Sigmoid colon (tissue), 7 donors: ENCODE results near the gene TMEM9. TPM values are rescaled to one million over a fixed set of nuclear protein-coding genes. Genes with fewer than 3 reads are reported as not detected.

Experiments
- DNase-seq: peaks from one replicate; pipeline ENCODE4 v3.0.0-alpha.2; 2019
- H3K27ac ChIP-seq, 4 donors: fragments of 200-600 bp; sonication (generic); one replicate each; pipeline ENCODE4 v1.5.1; 2016 to 2019; ENCODE audit warnings: mild to moderate bottlenecking in 1 of 4
- H3K27me3 ChIP-seq, 3 donors: fragments of 200-600 bp; sonication (generic); one replicate each; pipeline ENCODE4 v1.5.1; 2019; ENCODE audit warnings: mild to moderate bottlenecking in 1 of 3
- H3K36me3 ChIP-seq, 4 donors: fragments of 200-600 bp; sonication (generic); one replicate each; pipeline ENCODE4 v1.5.1; 2016 to 2019
- H3K4me1 ChIP-seq, 4 donors: fragments of 200-600 bp; sonication (generic); one replicate each; pipeline ENCODE4 v1.5.1; 2017 to 2019
- H3K4me3 ChIP-seq, 4 donors: fragments of 200-600 bp; sonication (generic); one replicate each; pipeline ENCODE4 v1.5.1; 2017 to 2019; ENCODE audit warnings: mild to moderate bottlenecking in 2 of 4, moderate library complexity in 1 of 4
- H3K9me3 ChIP-seq, 4 donors: fragments of 200-600 bp in 3 of 4; sonication (generic) in 3 of 4; one replicate each; pipeline versions ENCODE4 v1.5.1 to v1.6.1; 2013 to 2019
- EP300 ChIP-seq, 4 donors: sonication (generic); formaldehyde crosslinking; IDR thresholded peaks; one replicate each; pipeline ENCODE4 v1.6.1; 2017; ENCODE audit warnings: antibody characterized with exemption in 4 of 4
- POLR2A ChIP-seq, 2 donors: fragments of 450-650 bp; IDR thresholded peaks; one replicate each; pipeline ENCODE4 v1.6.1; 2016; ENCODE audit warnings: antibody characterized with exemption in 2 of 2, mild to moderate bottlenecking in 2 of 2, moderate library complexity in 2 of 2
- POLR2AphosphoS5 ChIP-seq, 4 donors: sonication (generic); formaldehyde crosslinking; IDR thresholded peaks; one replicate each; pipeline ENCODE4 v1.6.1; 2017; ENCODE audit warnings: antibody characterized with exemption in 4 of 4
- WGBS, 2 donors: extraction: QIAGEN DNeasy Blood & Tissue Kit; methylation state at CpG; one replicate each; pipeline ENCODE4 v1.1.7; 2013; 5-methylcytosine and 5-hydroxymethylcytosine counted together
- intact Hi-C: fragments of 100-400 bp; cut with DNase I; formaldehyde crosslinking; loops from one replicate; pipeline ENCODE4 v1.15.1; 2023
- polyA plus RNA-seq, 3 donors: library from polyadenylated mRNA; stranded (reverse); fragments of 200-250 nt; gene quantifications; one replicate each; pipeline ENCODE4 v1.2.3, GENCODE V29; 2013
- total RNA-seq, 4 donors: library from RNA; depleted of rRNA; stranded (reverse); fragments of >200 nt; gene quantifications; one replicate each; pipeline ENCODE4 v1.1.0, GENCODE V29; 2016
- TF ChIP-seq, protein P1 (sequence below), 4 experiments: fragments of 450-650 bp in 3 of 4; fragments of 200-600 bp in 1 of 4; IDR thresholded peaks; one replicate each; pipeline ENCODE4 v1.5.1; 2016 to 2019; ENCODE audit warnings: antibody characterized with exemption in 4 of 4, mild to moderate bottlenecking in 3 of 4, moderate library complexity in 2 of 4
- donor health status: healthy with polysubstance abuse.
- donor health status: Bipolar disorder and iron deficiency.
- donor health status: healthy.

Gene TMEM9
- total and polyA plus RNA-seq, 7 donors = 12.9 to 78.3 (median 56.2) TPM

DNA sequence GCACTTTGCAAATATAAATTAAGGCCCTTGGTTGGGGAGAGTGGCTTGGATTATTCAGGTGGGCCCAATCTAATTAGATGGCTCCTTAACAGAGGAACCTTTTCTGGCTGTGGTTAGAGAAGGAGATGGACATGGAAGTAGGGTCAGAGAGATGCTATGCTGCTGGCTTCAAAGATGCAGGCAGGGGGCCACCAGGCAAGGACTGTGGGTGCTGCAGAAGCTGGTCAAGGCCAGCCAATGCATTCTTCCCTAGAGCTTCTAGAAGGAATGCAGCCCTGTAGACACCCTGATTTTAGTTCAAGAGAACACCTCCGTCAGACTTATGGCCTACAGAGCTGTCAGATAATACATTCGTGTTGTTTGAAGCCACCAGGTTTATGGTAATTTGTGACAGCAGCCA lies 3.7 kb upstream of the TMEM9 start:
- WGBS, 2 donors = 89 to 93% methylated on average over 2 of the region's 2 CpGs
- TF ChIP-seq EP300 (IDR thresholded peaks at IDR 0.05) = no peak
- TF ChIP-seq, protein P1, sequence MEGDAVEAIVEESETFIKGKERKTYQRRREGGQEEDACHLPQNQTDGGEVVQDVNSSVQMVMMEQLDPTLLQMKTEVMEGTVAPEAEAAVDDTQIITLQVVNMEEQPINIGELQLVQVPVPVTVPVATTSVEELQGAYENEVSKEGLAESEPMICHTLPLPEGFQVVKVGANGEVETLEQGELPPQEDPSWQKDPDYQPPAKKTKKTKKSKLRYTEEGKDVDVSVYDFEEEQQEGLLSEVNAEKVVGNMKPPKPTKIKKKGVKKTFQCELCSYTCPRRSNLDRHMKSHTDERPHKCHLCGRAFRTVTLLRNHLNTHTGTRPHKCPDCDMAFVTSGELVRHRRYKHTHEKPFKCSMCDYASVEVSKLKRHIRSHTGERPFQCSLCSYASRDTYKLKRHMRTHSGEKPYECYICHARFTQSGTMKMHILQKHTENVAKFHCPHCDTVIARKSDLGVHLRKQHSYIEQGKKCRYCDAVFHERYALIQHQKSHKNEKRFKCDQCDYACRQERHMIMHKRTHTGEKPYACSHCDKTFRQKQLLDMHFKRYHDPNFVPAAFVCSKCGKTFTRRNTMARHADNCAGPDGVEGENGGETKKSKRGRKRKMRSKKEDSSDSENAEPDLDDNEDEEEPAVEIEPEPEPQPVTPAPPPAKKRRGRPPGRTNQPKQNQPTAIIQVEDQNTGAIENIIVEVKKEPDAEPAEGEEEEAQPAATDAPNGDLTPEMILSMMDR (IDR thresholded peaks at IDR 0.05) = no peak
- TF ChIP-seq POLR2AphosphoS5 (IDR thresholded peaks at IDR 0.05) = no peak
- TF ChIP-seq POLR2A (IDR thresholded peaks at IDR 0.05) = no peak
- intact Hi-C loops = no loop called here

GRCh38 chr1:201156819-201157218 lies 2.5 kb upstream of the TMEM9 start:
- no peaks in the 10 kb centered on the region for H3K9me3 ChIP-seq
- peaks cover 0 to 20% (median 13%) of the 10 kb centered on the region in 4 donors for H3K4me1 ChIP-seq
- DNase-seq = no peak
- H3K27ac ChIP-seq = no peak overlapping the region
- H3K27me3 ChIP-seq = no peaks in the 10 kb centered on the region
- intact Hi-C loops = no loop called here
- no peak overlapping the region for H3K4me3 ChIP-seq
- H3K36me3 ChIP-seq = peaks cover 0 to under 1% (median under 1%) of the 10 kb centered on the region in 4 donors
- TF ChIP-seq POLR2AphosphoS5 (IDR thresholded peaks at IDR 0.05) = no peak
- no peak for TF ChIP-seq POLR2A (IDR thresholded peaks at IDR 0.05)
- TF ChIP-seq, protein P1 (IDR thresholded peaks at IDR 0.05) = no peak
- TF ChIP-seq EP300 (IDR thresholded peaks at IDR 0.05) = no peak

More for the DNA sequence above, 3.7 kb upstream of the TMEM9 start:
- Histone ChIP-seq H3K27me3 (no peaks in the 10 kb centered on the region), H3K4me1 (peaks cover 0 to 15% (median 11%) of the 10 kb centered on the region in 4 donors), H3K9me3 (no peaks in the 10 kb centered on the region), H3K27ac (no peak overlapping the region), H3K36me3 (no peaks in the 10 kb centered on the region), H3K4me3 (no peak overlapping the region)
- no peak for DNase-seq

DNA sequence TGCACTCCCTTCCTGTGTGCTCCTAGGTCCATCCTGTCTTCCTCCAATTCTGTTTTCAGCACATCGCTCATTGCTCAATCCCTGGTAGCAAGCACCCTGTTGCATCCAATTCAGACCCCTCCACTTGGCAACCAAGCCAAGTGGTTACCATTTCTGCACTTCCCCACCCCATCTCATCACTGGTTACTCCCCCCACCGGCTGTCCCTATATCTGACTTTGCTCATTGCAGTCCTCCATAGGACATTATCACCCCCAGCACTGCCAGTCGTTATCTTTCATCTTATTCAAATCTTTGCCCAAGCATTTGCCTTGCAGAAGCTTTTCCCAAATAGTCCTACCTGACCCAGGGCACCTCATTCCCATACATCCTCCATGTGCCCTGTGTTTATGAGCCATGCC lies 2.1 kb upstream of the TMEM9 start:
- TF ChIP-seq, protein P1 (IDR thresholded peaks at IDR 0.05) = no peak
- TF ChIP-seq EP300 (IDR thresholded peaks at IDR 0.05) (no peak), POLR2A (IDR thresholded peaks at IDR 0.05) (no peak), POLR2AphosphoS5 (IDR thresholded peaks at IDR 0.05) (no peak)
- no peak overlapping the region for H3K4me3 ChIP-seq
- H3K27me3 ChIP-seq = no peaks in the 10 kb centered on the region
- H3K9me3 ChIP-seq = no peaks in the 10 kb centered on the region
- H3K27ac ChIP-seq = no peak overlapping the region
- DNase-seq = no peak
- H3K4me1 ChIP-seq = peaks cover 0 to 20% (median 13%) of the 10 kb centered on the region in 4 donors
- peaks cover 0 to 6% (median 2%) of the 10 kb centered on the region in 4 donors for H3K36me3 ChIP-seq
- 89 to 91% methylated on average over 3 of the region's 3 CpGs for WGBS, 2 donors
- intact Hi-C loops = no loop called here

- intact Hi-C loops = no loop called here
- no peak for TF ChIP-seq POLR2A (IDR thresholded peaks at IDR 0.05)
- no peak for TF ChIP-seq POLR2AphosphoS5 (IDR thresholded peaks at IDR 0.05)
- TF ChIP-seq, protein P1 (IDR thresholded peaks at IDR 0.05) = no peak
- no peak for TF ChIP-seq EP300 (IDR thresholded peaks at IDR 0.05)
- Histone ChIP-seq H3K4me1 (peaks cover 0 to 20% (median 13%) of the 10 kb centered on the region in 4 donors), H3K9me3 (no peaks in the 10 kb centered on the region), H3K4me3 (no peak overlapping the region), H3K36me3 (peaks cover 0 to 16% (median 3%) of the 10 kb centered on the region in 4 donors), H3K27ac (no peak overlapping the region), H3K27me3 (no peaks in the 10 kb centered on the region)
- WGBS, 2 donors = 74 to 86% methylated on average over 2 of the region's 2 CpGs
- DNase-seq = no peak
Observed at GRCh38 chr1:201155354-201155753, 1.1 kb upstream of the TMEM9 start.
